ENCODE data around the gene SLC2A1. TPM values are rescaled to one million over a fixed set of nuclear protein-coding genes. Genes with fewer than 3 reads are reported as not detected.

The SLC2A1 gene
- total RNA-seq, 6 donors from 2014 or later, result 6.3 to 24.3 (median 10.5) TPM

DNA sequence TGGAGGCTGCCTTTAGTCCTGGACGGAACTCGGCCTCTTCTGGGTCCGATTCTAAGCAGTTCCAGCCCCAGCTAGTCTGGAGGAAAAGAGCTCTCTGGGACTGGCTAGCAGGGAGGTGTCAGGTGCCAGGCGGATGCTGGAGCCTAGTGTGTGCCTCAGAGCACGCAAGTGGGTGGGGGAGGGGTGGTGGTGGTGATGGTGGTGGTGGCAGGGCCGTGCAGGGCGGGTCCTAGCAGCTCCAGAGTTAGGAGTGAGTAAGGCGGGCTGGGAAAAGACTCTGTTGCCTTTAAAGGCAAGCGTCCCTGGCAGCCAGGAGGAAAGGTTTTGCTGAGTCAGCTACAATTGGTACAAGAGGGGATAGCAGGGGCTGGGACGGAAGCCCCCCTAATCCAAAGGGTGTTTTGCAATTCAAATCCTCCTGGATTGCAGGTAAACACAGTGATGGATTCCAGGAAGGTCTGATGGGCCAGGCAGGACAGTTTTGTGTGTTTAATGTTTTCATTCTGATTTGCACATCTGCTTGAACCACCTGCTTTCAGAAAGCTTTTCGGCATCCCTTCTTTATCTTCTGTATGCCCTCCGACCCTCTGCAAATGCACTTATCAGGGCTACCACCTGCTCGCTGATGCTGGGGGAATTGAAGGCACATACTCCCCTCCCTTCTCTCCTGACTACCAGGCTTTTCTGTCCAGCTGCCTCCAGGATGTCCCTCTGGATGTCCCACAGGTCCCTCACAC is 4.1 kb upstream of the SLC2A1 start:
- no peaks in the 10 kb centered on the region for H3K9me3 ChIP-seq
- 40 to 43% methylated on average over 13 of the region's 13 CpGs for WGBS, 2 donors
- no peak overlapping the region for H3K4me3 ChIP-seq
- TF ChIP-seq, protein P1, sequence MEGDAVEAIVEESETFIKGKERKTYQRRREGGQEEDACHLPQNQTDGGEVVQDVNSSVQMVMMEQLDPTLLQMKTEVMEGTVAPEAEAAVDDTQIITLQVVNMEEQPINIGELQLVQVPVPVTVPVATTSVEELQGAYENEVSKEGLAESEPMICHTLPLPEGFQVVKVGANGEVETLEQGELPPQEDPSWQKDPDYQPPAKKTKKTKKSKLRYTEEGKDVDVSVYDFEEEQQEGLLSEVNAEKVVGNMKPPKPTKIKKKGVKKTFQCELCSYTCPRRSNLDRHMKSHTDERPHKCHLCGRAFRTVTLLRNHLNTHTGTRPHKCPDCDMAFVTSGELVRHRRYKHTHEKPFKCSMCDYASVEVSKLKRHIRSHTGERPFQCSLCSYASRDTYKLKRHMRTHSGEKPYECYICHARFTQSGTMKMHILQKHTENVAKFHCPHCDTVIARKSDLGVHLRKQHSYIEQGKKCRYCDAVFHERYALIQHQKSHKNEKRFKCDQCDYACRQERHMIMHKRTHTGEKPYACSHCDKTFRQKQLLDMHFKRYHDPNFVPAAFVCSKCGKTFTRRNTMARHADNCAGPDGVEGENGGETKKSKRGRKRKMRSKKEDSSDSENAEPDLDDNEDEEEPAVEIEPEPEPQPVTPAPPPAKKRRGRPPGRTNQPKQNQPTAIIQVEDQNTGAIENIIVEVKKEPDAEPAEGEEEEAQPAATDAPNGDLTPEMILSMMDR (IDR thresholded peaks at IDR 0.05), result no peak
- TF ChIP-seq POLR2A (IDR thresholded peaks at IDR 0.05) (no peak), EP300 (IDR thresholded peaks at IDR 0.05) (no peak), POLR2AphosphoS5 (IDR thresholded peaks at IDR 0.05) (no peak)
- no peaks in the 10 kb centered on the region for H3K27me3 ChIP-seq
- H3K27ac ChIP-seq, result peak overlapping the region in 2 of 4 donors; percentile 49 to 75
- ATAC-seq (ENCODE audit: low FRiP score in 2 of 2) (no peak), DNase-seq (no peak)
- peaks cover 20 to 41% (median 25%) of the 10 kb centered on the region in 4 donors for H3K4me1 ChIP-seq
- H3K36me3 ChIP-seq, result no peaks in the 10 kb centered on the region

DNA sequence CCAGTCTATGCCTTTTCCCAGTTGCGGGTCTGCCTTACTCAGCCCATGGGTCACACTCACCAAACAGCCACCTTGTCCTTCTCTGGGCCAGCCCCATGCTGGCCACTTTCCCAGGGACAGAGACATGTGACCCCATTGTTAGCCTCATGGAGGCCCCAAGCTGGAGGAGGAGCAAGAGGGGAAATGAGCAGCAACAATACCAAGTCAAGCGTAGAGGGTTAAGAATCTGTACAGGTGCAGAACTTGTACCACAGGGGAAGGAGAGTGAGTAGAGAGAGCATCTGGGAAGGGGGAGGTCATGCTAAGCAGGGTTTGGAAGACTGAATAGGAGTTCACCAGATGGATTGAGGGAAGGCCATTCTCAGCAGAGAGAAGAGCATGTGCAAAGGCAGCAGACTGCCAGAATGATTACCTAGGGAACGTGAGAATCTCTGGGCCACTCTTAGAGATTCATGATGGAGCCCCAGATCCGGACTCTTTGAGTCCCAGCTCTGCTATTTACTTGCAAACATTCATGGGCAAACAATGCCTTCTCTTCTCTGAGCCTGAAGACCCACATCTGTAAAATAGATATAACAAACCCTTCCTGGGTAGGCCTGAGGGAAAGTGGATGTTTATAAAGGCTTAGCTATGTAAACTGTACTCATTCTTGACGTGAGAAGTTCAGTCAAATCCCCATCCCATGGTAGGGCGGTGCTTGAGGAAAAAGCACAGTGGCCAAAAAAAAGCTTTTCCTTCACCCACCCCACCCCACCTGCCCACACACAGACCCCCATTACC is 2.8 kb upstream of the SLC2A1 start:
- Histone ChIP-seq H3K27ac (peak overlapping the region in 2 of 4 donors; percentile 49 to 75), H3K4me1 (peaks cover 29 to 54% (median 30%) of the 10 kb centered on the region in 4 donors), H3K36me3 (no peaks in the 10 kb centered on the region), H3K4me3 (no peak overlapping the region), H3K27me3 (no peaks in the 10 kb centered on the region), H3K9me3 (no peaks in the 10 kb centered on the region)
- 59 to 65% methylated on average over 6 of the region's 6 CpGs for WGBS, 2 donors
- TF ChIP-seq, protein P1 (IDR thresholded peaks at IDR 0.05), result no peak
- TF ChIP-seq POLR2A (IDR thresholded peaks at IDR 0.05), result no peak
- no peak for TF ChIP-seq EP300 (IDR thresholded peaks at IDR 0.05)
- TF ChIP-seq POLR2AphosphoS5 (IDR thresholded peaks at IDR 0.05), result no peak
- no peak for DNase-seq
- no peak for ATAC-seq (ENCODE audit: low FRiP score in 2 of 2)

DNA sequence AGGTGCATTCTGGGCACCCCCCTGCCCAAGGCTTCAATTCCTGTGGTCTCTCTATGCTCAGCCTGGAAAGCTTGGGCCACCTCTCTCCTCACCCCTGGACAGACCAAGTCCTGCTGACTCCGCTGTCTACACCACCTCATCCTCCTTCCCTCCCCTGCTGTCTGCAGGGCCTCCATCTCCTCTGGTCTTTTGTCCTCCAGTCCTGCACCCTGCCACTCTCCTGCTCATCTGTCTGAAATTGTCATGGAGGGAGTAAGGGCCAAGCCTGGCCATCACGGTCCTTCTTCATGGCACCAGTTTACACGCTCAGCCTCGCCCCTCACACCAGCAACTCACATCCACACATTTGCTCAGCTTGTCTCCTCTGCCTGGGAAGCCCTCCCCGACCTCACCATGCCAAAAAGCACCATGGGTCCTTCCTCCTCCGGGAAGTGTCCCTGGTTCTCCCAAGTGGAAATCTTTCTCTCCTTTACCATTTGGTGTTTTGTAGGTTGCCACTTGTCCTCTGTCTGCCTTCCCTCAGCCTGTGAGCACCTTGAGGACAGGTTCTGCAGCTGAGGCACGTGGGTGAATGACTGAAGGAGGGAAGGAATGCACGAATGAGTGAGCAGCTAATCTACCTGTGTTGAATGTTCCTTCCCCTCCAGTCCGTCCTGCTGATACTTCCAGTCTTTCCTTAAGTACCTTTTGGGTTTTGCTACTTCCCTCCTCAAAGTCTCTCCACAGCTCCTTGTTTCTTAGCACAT is 2.1 kb upstream of the SLC2A1 start:
- Histone ChIP-seq H3K4me3 (no peak overlapping the region), H3K27ac (peak overlapping the region in 1 of 4 donors; percentile 75), H3K4me1 (peaks cover 29 to 54% (median 30%) of the 10 kb centered on the region in 4 donors), H3K27me3 (no peaks in the 10 kb centered on the region), H3K36me3 (no peaks in the 10 kb centered on the region), H3K9me3 (no peaks in the 10 kb centered on the region)
- WGBS, 2 donors, result 93 to 96% methylated on average over 8 to 9 of the region's 9 CpGs
- DNase-seq (no peak), ATAC-seq (ENCODE audit: low FRiP score in 2 of 2) (no peak)
- TF ChIP-seq, protein P1 (IDR thresholded peaks at IDR 0.05), result no peak
- TF ChIP-seq EP300 (IDR thresholded peaks at IDR 0.05), result no peak
- no peak for TF ChIP-seq POLR2AphosphoS5 (IDR thresholded peaks at IDR 0.05)
- no peak for TF ChIP-seq POLR2A (IDR thresholded peaks at IDR 0.05)

DNA sequence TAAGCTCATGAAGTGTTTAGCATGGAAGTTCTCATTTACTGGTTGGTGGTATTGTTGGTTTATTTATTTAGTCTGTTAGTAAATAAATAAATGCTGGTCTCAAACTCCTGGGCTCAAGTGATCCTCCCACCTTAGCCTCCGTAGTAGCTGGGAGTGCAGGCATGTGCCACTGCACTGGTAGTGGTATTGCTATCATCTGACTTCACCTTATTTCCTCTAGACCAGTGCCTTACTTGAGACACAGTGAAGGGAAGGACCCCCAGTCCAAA is 1.4 kb upstream of the SLC2A1 start:
- peak overlapping the region in 1 of 4 donors; percentile 75 for H3K27ac ChIP-seq
- 95 to 100% methylated on average over 1 of the region's 1 CpG for WGBS, 2 donors
- H3K4me3 ChIP-seq, result no peak overlapping the region
- peaks cover 29 to 54% (median 30%) of the 10 kb centered on the region in 4 donors for H3K4me1 ChIP-seq
- no peaks in the 10 kb centered on the region for H3K27me3 ChIP-seq
- no peak for DNase-seq
- no peaks in the 10 kb centered on the region for H3K9me3 ChIP-seq
- no peak for TF ChIP-seq EP300 (IDR thresholded peaks at IDR 0.05)
- TF ChIP-seq POLR2AphosphoS5 (IDR thresholded peaks at IDR 0.05), result no peak
- TF ChIP-seq, protein P1 (IDR thresholded peaks at IDR 0.05), result no peak
- no peak for TF ChIP-seq POLR2A (IDR thresholded peaks at IDR 0.05)
- ATAC-seq (ENCODE audit: low FRiP score in 2 of 2), result no peak
- no peaks in the 10 kb centered on the region for H3K36me3 ChIP-seq
